Activated CD4-positive, CD25-positive, alpha-beta regulatory T cell (primary cell): ENCODE data around the gene TOR1AIP2.

ENCODE experiments used
- DNase-seq, 4 experiments: peaks; one replicate each; lab custom pipeline; 2025; lab: John Stamatoyannopoulos, UW

The TOR1AIP2 gene

DNA sequence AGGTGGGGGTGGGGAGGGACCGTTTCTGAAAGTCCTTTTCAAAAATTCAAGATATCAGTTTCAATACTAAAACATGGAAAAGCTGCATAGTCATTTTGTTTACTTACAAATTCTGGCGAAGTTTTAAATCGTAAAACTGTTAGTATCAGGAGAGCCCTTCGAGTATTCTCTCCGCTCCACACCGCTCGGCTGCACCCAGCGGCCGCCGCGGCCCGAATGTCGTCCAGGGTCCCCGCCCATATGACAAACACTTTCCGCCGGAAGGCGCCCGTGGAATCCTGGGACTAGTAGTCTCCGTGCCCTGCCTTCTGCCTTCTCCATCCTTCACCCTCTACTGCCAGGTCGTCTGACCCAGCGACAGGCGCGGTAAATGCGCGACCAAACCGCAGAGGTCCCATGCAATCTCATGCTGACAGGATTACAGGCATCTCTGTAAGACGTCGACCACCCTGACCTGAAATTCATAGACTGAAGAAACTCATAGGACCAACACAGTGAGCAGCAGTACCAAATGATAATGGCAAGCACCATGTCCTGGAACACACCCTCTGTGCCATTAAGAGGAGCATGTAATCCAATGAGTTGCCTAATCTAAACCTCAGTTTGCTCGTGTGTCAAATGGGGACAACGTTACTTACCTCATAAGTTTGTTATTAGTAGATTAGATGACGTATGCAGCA is at the start of gene TOR1AIP2:
Gene TOR1AIP2 (minus strand): TSS at position 218 of the 680 bp plus-strand sequence. CDS start 25,138 bp downstream, outside the sequence.
- DNase-seq: peak; percentile 64 to 70 (median 66)

DNA sequence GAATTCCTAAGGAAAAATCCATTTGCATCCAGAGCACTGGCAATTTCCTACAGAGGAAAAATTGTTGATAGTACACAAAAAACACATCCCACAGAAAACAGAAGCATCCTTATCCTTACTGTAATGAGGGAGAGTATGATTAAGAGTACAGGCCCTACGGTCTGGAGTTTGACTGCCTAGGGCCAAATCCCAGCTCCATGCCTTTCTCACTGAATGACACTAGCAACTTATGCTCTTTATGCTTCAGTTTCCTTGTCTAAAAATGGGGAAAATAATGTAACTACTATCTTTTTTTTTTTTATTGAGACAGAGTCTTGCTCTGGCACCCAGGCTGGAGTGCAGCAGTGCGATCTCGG is 49.2 kb upstream of the TOR1AIP2 start:
- DNase-seq: no peak

DNA sequence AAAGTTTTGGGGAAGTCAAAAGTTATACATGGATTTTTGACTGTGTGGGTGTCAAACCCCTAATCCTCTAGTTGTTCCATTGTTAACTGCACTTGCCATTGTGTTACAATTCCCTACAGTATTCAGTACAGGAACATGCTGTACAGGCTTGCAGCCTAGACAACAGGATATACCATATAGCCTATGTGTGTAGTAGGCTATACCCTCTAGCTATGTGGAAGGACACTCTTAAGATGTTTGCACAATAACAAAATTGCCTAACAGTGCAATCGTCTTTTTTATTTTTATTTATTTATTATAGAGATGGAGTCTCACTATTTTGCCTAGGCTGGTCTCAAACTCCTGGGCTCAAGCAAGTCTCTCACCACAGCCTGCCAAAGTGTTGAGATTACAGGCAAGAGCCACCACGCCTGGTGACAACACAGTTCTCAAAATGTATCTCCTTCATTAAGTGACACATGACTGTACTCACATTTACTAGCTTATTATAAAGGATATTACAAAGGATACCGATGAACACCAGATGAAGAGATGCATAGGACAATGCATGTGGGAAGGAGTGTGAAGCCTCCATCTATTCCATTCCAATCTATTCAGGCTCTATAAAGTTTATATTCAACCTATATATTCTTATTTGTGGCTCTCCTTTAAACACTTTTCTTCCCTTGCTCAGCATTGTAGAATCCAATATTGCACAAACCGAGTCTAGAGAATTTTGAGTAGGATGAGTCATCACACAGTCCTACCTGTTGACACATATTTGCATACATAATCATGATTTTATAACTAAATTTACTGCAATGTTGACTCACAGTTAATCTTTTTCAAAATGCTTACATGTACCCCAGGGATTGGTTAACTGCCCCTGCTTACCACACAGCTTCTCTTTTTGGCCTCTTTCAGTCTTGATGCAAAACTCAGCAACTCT is 48.6 kb upstream of the TOR1AIP2 start:
- DNase-seq: no peak

DNA sequence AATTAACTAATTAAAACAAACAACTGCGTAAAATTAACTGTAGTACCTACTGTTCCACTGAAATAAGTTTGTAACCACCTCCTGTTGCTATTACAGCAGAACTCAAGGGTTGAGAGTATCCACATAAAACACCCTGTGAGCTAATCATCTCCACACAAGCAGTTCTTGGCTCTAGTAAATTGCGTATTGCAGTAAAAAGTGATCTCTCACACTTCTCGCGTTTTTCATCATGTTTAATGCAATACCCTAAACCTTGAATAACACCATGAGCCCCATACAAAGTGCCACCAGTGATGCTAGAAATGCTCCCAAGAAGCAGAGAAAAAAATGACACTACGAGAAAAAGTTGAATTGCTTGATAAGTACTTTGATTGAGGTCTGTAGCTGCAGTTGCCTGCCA is 47.7 kb upstream of the TOR1AIP2 start:
- no peak for DNase-seq

DNA sequence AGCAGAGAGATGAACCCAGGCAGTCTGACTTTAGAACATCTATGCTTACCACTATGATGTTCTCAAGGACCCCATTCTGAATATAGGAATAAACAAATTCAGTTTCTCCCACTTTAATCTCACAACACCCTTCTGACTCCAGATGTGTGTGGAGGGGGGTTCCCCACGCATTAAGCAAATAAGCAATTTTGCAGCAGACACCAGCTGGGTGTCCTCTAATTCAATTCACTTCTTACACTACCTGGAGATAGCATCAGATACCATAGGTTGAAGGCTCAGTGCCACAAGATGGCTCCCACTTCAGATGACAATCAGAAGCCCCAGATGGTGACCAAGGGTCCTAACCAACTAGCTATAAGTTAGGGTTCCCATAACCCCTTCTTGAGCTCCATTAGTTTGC is 46.7 kb upstream of the TOR1AIP2 start:
- no peak for DNase-seq

DNA sequence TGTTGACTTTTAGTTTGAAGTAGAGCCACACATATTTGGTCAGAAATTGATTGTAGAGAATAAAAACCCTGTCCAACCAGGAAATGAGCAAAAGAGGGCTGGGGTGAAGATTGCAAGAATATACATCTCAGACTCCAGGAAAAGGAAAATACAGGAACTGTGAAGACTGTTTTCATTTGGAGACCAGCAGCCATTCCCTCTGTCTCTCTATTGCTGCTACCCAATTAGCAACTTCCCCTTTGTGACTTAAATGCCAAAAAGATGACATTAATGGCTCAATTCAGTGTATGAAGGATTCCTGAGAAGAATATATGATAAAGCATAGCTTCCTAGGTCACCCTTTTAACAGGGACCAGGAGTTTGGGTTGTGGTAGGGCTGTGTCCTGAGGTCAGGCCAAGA is 45.4 kb upstream of the TOR1AIP2 start:
- no peak for DNase-seq

DNA sequence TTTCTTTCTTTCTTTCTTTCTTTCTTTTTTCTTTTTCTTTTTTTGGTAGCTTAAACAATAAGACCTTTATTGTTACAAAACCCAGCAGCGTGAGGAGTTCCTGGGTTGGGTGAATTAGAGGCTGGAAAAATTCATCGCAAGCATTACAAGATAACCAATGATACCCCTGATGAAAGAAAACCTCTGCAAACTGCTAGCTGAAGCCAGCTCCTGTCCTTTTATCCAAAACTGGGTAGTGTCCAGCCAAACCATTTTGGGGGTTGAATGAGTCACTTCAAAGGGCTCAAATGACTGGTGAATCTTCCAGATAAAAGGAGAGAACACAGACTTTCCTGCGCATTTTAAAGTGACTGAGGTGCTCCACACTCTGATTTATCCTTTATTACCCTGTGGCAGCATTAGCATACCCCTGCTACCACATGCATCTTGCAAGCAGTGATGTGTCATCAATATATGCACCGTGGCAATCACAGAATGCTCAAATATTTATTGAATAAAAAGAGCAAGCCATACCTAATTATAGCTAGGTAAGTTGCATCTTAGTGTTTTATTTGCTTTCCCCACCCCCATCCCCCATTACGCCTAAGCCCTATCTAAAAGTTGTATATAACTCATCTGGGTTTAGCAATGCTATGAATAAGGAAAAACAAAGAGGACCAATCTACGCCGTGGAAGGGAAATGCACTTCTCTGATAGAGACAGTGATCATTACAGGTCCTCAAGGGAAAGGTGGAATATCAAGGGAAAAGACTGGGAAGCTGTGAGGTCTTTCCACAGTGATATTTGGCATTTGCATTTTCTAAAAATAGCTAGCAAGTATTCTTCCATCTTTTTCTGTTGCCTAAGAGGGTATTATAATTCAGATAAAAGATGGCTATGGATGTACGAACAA is 44.6 kb upstream of the TOR1AIP2 start:
- DNase-seq: no peak

DNA sequence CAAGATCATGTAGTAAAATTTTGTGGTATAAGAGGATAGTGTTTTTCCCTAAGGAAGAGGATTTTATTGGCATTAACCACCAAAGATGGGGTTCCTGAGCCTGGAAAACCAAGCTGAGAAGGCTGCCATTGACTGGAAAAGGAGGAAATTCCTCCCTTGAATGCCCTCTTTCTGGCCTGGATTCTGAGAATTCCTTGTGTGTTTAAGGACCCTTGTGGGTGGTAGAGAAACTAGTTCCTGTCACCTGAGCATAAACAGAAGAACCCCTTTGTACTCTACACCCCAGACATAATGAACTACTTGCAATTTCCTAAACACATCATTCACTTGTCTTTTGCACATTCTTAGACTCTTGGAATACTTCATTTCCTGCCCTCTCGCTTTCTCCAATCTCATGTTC is 43.9 kb upstream of the TOR1AIP2 start:
- no peak for DNase-seq

DNA sequence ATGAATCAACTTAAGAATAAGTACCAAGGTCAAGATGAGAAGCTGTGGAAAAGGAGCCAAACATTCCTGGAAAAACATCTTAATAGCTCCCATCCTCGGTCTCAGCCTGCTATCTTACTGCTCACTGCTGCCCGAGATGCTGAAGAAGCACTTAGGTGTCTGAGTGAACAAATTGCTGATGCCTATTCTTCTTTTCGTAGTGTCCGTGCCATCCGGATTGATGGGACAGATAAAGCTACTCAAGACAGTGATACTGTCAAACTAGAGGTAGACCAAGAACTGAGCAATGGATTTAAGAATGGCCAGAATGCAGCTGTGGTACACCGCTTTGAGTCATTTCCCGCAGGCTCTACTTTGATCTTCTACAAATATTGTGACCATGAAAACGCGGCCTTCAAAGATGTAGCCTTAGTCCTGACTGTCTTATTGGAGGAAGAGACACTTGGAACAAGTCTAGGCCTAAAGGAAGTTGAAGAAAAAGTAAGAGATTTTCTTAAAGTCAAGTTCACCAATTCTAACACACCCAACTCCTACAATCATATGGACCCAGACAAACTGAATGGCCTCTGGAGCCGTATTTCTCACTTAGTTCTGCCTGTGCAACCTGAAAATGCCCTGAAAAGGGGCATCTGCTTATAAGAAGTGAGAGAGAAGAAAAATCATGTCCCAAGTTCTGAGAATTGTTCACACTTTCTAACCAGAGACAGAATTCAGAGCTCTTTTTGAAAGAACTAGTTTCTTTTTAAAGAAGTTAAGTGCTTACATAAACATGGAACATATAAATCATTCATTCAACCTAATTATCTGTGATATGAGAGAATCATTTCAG is 40.2 kb upstream of the TOR1AIP2 start:
- no peak for DNase-seq

DNA sequence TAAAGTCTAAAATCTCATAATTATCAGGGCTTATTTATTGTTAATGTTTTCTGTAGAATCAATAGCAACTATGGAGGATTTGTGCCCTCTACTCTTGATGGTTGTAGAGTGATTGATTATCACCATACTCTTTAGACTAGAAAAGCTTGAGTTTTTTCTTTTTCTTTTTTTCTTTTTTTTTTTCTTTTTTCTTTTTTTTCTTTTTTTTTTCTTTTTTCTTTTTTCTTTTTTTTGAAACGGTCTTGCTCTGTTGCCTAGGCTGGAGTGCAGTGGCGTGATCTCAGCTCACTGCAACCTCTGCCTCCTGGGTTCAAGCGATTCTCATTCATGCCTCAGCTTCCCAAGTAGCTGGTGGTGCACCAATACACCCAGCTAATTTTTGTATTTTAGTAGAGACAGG is 34.2 kb upstream of the TOR1AIP2 start:
- no peak for DNase-seq

DNA sequence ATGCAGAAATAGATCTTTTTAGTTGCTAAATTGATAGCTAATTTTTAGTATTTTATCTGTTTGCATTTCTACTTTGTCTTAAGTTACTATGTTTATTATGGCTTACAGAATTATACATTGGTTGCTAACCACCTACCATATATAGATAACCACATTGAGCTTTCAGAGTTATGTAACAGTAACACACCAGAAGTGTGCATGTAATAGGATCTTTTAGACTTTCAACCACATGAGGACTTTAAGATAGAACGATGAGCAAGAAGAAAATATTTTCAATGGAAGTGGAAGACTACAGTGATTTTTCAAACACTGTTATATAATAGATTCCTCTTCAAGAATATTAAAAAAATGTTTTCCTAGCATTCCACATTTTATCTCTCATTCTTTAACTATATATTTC is 33.3 kb upstream of the TOR1AIP2 start:
- no peak for DNase-seq

DNA sequence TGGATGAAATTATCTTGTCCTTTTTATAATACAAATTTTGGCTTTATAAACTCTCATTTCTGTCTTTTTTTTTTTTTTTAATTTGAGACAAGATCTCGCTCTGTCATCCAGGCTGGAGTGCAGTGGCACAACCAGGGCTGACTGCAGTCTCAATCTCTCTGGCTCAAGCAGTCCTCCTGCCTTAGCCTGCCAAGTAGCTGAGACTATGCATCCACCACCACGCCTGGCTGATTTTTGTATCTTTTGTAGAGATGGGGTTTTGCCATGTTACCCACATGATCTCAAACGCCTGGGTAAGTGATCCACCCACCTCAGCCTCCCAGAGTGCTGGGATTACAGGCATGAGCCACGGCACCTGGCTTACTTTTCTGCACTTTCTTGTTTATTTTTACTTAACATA is 12.0 kb upstream of the TOR1AIP2 start:
- DNase-seq: no peak

DNA sequence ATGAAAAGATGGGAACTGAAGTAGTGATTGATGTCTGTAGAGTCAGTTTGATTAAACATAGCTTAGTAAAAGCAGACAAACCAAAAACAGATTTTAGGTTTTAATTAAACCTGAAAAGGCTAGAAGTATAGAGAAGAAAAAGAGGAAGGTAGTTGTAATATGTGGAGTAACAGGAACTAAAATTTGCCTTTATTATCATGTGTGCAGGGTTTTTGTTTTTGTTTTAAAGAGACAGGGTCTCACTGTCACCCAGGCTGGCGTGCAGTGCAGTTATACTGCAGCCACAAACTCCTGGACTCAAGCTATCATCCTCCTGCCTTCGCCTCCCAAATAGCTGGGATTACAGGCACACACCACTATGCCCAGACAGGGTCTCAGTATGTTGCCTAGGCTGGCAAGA is 10.5 kb upstream of the TOR1AIP2 start:
- no peak for DNase-seq

DNA sequence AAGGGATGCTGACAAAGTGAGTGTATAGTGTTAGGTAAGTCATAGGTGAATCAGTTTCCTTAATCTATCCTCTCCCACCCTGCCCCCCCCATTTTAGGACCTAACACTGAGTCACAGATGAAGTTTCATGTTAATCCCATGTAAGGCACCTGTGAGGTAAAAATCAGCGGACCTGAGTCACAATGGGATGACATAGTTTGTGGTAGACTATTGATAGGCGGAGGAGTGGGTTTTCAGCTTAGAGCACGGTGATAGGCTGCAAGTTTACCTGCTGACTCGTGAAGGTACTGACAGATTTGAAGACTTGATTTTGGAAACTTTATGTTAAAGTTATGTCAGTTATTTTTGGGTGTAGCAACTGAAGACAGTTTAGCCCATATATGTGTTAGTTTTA is 6.1 kb upstream of the TOR1AIP2 start:
- peak in 1 of 4 experiments; percentile 40 for DNase-seq

DNA sequence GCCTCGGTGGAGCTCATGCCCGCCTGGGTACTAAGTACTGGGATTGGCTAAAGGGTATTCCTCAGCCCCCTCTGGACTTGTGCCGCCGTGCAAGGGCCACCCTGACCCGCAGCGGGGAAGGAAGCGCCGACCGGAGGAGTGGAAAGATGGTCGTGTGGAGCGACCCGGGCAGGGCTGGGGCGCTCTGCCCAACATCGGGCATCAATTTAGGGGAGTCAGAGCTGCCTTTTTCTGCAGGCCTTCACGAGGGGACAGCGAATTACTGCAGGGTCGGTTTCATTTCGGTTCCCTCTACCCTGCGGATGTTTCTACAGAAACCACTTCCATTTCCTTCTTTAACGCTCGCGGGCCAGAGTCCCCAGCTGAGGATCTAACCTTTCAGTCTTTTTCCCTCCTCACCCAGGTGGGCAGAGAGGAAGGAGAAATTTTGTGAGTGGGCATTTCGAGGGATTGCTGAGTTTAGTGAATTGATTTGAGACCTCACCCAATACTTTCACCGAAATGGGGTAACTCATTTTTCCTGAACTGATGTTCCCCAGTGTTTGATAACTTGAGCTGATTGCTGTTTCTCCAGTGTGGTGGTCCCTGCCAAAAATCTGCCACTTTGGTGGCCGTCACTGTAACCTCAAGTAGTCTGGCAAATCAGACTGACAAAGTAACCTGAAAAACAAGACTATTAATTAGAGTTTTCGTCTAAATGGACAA is 5.6 kb upstream of the TOR1AIP2 start:
- DNase-seq: no peak

DNA sequence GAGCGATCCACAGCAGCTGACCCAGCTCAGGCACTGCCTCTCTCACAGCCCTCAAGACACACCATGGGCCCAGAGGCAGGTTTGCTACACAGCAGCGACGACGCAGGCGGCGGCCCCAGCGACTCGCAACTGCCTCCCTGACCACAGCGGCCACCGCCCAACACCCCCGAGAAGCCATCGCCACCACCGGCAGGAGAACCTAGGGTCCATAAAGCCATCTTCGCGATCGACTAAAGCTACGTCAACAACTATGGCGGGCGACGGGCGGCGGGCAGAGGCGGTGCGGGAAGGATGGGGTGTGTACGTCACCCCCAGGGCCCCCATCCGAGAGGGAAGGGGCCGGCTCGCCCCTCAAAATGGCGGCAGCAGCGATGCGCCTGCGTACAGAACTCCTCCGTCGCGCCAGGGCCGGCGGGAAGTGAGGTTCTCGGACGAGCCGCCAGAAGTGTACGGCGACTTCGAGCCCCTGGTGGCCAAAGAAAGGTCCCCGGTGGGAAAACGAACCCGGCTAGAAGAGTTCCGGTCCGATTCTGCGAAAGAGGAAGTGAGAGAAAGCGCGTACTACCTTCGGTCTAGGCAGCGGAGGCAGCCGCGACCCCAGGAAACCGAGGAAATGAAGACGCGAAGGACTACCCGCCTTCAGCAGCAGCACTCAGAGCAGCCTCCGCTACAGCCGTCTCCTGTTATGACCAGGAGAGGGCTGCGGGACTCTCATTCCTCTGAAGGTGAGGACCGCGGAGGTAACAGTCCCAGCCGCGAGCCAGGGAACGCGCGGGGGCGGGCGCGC is 4.8 kb upstream of the TOR1AIP2 start, which contains the start of gene TOR1AIP1:
Gene TOR1AIP1 (plus strand): TSS at position 33 of the 787 bp plus-strand sequence. CDS start 218 bp downstream, at position 251.
- DNase-seq: peak; percentile 84 to 96 (median 96)

DNA sequence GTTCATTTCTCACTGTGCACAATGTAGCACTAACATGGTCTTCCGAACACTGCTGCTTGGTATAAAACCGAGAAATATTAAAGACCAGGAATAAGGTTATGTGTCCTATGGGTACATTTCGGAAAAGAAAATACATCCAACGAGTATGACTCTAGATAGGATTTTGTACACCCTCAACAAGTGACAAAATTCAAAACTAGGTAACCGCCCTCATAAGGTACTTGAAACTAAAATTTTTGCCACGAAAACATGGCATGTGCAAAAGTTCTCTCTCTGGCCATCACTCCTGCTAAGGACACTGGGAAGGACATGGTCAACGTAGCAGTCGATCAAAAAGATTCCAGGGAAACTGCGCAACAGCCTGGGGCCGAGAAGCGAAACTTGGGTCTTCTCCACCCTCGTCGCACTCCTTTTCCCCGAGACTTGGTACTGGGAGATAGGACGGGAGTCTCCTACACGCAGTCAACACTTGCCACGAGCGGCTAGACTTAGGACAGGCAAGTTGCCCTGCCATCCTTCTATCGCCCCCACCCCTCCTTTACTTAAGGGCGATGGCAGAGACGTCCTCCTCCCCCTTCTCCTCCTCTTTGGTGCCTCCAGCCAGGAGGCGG is 4.1 kb upstream of the TOR1AIP2 start:
- no peak for DNase-seq

DNA sequence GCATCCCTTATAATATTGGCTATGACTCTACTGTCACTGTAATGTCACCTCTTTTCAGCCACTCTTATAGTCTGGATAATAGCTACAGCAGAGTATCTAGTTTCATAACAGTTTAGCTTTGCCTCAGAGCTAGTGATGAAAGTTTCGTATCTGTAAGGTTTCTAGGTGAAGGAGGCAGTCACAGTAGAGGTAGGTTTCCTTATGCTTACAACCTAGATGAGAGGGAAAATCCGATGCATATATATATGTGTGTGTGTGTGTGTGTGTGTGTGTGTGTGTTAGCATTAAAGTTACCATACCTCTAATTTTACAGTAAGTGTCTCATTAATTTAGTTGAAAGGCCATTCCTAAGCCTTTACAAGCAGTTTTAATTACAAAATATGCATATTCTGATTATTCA is 2.2 kb upstream of the TOR1AIP2 start:
- DNase-seq: no peak

DNA sequence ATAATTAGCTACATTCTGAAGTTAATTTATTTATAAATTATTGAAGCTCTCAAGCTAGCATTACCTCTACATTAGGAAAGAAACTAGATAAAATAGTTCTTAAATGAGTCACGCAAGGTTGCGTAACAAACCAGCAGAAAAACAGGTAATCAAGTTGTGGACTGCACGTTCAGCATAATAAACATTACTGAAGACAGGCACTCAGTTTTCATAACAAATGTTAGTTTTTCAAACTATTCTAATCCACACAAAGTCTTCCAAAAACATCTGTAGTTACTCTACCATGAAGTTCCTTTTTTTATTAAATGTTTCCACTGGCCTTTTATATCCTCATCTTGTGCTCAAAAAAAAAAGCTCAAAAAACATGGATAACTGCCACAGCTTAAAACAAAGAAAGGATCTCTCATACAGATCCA is 1.3 kb downstream of the TOR1AIP2 start:
- no peak for DNase-seq
